H9 (cell line): Measurements from ENCODE around the gene MATK. TPM values are rescaled to one million over a fixed set of nuclear protein-coding genes. Genes with fewer than 3 reads are reported as not detected.

Experiments
- DNase-seq: peaks from one replicate; pipeline ENCODE4 v3.0.0-alpha.2; 2017
- H2AFZ ChIP-seq: one replicate; pipeline ENCODE4 v1.6.1; 2013; ENCODE audit warnings: mild to moderate bottlenecking, low read length, control low read depth, moderate library complexity
- H2AK5ac ChIP-seq: 2 replicates; pipeline ENCODE4 v1.6.1; 2013; ENCODE audit warnings: low read length, control low read depth, mixed read lengths; ENCODE audit not compliant: insufficient read length
- H2BK120ac ChIP-seq: one replicate; pipeline ENCODE4 v1.6.1; 2013; ENCODE audit warnings: low read depth, mild to moderate bottlenecking, low read length, control low read depth, inconsistent platforms; ENCODE audit not compliant: poor library complexity, severe bottlenecking
- H2BK12ac ChIP-seq: 2 replicates; pipeline ENCODE4 v1.6.1; 2013; ENCODE audit warnings: low read length, control low read depth, mixed read lengths, low read depth; ENCODE audit not compliant: insufficient read length
- H2BK15ac ChIP-seq: 2 replicates; pipeline ENCODE4 v1.6.1; 2013; ENCODE audit warnings: low read depth, low read length, control low read depth
- H2BK20ac ChIP-seq: one replicate; pipeline ENCODE4 v1.6.1; 2013; ENCODE audit warnings: low read depth, mild to moderate bottlenecking, low read length, control low read depth, inconsistent platforms; ENCODE audit not compliant: poor library complexity, severe bottlenecking
- H2BK5ac ChIP-seq: 2 replicates; pipeline ENCODE4 v1.6.1; 2013; ENCODE audit warnings: low read length, control low read depth, mixed read lengths; ENCODE audit not compliant: insufficient read length
- H3K14ac ChIP-seq: 2 replicates; pipeline ENCODE4 v1.6.1; 2013; ENCODE audit warnings: low read length, control low read depth; ENCODE audit not compliant: insufficient read depth
- H3K18ac ChIP-seq: 2 replicates; pipeline ENCODE4 v1.6.1; 2013; ENCODE audit warnings: low read depth, mild to moderate bottlenecking, mixed read lengths, low read length, control low read depth; ENCODE audit not compliant: insufficient read length
- H3K23ac ChIP-seq: 2 replicates; pipeline ENCODE4 v1.6.1; 2013; ENCODE audit warnings: low read length, control low read depth, mixed read lengths, low read depth; ENCODE audit not compliant: insufficient read length
- H3K23me2 ChIP-seq: 2 replicates; pipeline ENCODE4 v1.6.1; 2013; ENCODE audit warnings: low read depth, mild to moderate bottlenecking, mixed read lengths, low read length, control low read depth; ENCODE audit not compliant: insufficient read length, poor library complexity, severe bottlenecking
- H3K27ac ChIP-seq: 2 replicates; pipeline ENCODE4 v1.5.1; 2013; ENCODE audit warnings: low read length, control low read depth, mixed read lengths, low read depth; ENCODE audit not compliant: insufficient read length
- H3K27me3 ChIP-seq: 2 replicates; pipeline ENCODE4 v1.6.1; 2013; ENCODE audit warnings: low read length, control low read depth, inconsistent platforms; ENCODE audit not compliant: insufficient read depth
- H3K4ac ChIP-seq: 2 replicates; pipeline ENCODE4 v1.6.1; 2013; ENCODE audit warnings: low read depth, mild to moderate bottlenecking, control low read depth, inconsistent platforms, low read length, moderate library complexity
- H3K4me1 ChIP-seq: 2 replicates; pipeline ENCODE4 v1.6.1; 2013; ENCODE audit warnings: low read length, control low read depth, inconsistent platforms; ENCODE audit not compliant: insufficient read depth
- H3K4me2 ChIP-seq: 2 replicates; pipeline ENCODE4 v1.6.1; 2013; ENCODE audit warnings: low read length, control low read depth, mixed read lengths; ENCODE audit not compliant: insufficient read length, insufficient read depth
- H3K56ac ChIP-seq: 2 replicates; pipeline ENCODE4 v1.6.1; 2013; ENCODE audit warnings: low read depth, mild to moderate bottlenecking, mixed read lengths, low read length, control low read depth; ENCODE audit not compliant: insufficient read length
- H3K79me1 ChIP-seq: 2 replicates; pipeline ENCODE4 v1.6.1; 2013; ENCODE audit warnings: low read depth, mild to moderate bottlenecking, moderate library complexity, low read length, control low read depth, inconsistent platforms; ENCODE audit not compliant: insufficient read depth, poor library complexity, severe bottlenecking
- H3K79me2 ChIP-seq: 2 replicates; pipeline ENCODE4 v1.6.1; 2013; ENCODE audit warnings: low read length, control low read depth, inconsistent platforms; ENCODE audit not compliant: insufficient read depth
- H3K9ac ChIP-seq: 2 replicates; pipeline ENCODE4 v1.6.1; 2013; ENCODE audit warnings: low read length, control low read depth, mixed read lengths; ENCODE audit not compliant: insufficient read length; ENCODE audit errors: extremely low read depth
- H3K9me3 ChIP-seq: one replicate; pipeline ENCODE4 v1.6.1; 2013; ENCODE audit warnings: low read depth, low read length, inconsistent platforms; ENCODE audit not compliant: control insufficient read depth
- H3T11ph ChIP-seq: one replicate; pipeline ENCODE4 v1.6.1; 2013; ENCODE audit warnings: mild to moderate bottlenecking, low read length, control low read depth, inconsistent platforms
- H4K20me1 ChIP-seq: one replicate; pipeline ENCODE4 v1.6.1; 2013; ENCODE audit not compliant: control insufficient read depth, insufficient read length, insufficient read depth
- H4K5ac ChIP-seq: 2 replicates; pipeline ENCODE4 v1.6.1; 2013; ENCODE audit warnings: low read depth, mild to moderate bottlenecking, mixed read lengths, low read length, control low read depth; ENCODE audit not compliant: insufficient read length
- H4K8ac ChIP-seq: replicated peaks from 2 replicates; pipeline ENCODE4 v1.6.1; 2013; ENCODE audit warnings: low read length, control low read depth, mixed read lengths, low read depth; ENCODE audit not compliant: insufficient read length
- H4K91ac ChIP-seq: 2 replicates; pipeline ENCODE4 v1.6.1; 2013; ENCODE audit warnings: low read depth, mild to moderate bottlenecking, moderate library complexity, mixed read lengths, low read length, control low read depth; ENCODE audit not compliant: insufficient read length
- H3K27ac Mint-ChIP-seq, 3 experiments: 2 replicates in 2 of 3; 3 replicates in 1 of 3; pipeline ENCODE4 v1.8.0; 2020 to 2021; ENCODE audit warnings: mixed read lengths in 3 of 3, mild to moderate bottlenecking in 1 of 3, moderate library complexity in 1 of 3
- H3K27me3 Mint-ChIP-seq: 2 replicates; pipeline ENCODE4 v1.8.0; 2021; ENCODE audit warnings: low read depth, mild to moderate bottlenecking, moderate library complexity, mixed read lengths
- H3K36me3 Mint-ChIP-seq, 3 experiments: 2 replicates in 2 of 3; 3 replicates in 1 of 3; pipeline ENCODE4 v1.8.0; 2020 to 2021; ENCODE audit warnings: low read depth in 3 of 3, mixed read lengths in 3 of 3; ENCODE audit not compliant: insufficient read depth in 1 of 3
- H3K4me1 Mint-ChIP-seq, 2 experiments: 2 replicates each; pipeline ENCODE4 v1.8.0; 2020; ENCODE audit warnings: mixed read lengths in 2 of 2
- H3K4me3 Mint-ChIP-seq, 2 experiments: 2 replicates in 1 of 2; 3 replicates in 1 of 2; pipeline ENCODE4 v1.8.0; 2020 to 2021; ENCODE audit warnings: mild to moderate bottlenecking in 2 of 2, mixed read lengths in 2 of 2, moderate library complexity in 1 of 2
- H3K9me3 Mint-ChIP-seq, 2 experiments: 2 replicates in 1 of 2; 3 replicates in 1 of 2; pipeline ENCODE4 v1.8.0; 2020; ENCODE audit warnings: mild to moderate bottlenecking in 2 of 2, mixed read lengths in 2 of 2, moderate library complexity in 1 of 2
- CTCF ChIP-seq: fragments of 200-600 bp; sonication (generic); conservative IDR thresholded peaks from 3 replicates; pipeline ENCODE4 v1.8.0; 2021; ENCODE audit warnings: antibody characterized with exemption, mild to moderate bottlenecking
- WGBS: extraction: QIAGEN DNeasy Blood & Tissue Kit; methylation state at CpG from one replicate; pipeline ENCODE4 v1.1.7; 2013; ENCODE audit warnings: missing lambda C conversion rate, low lambda C conversion rate, mixed read lengths; ENCODE audit not compliant: insufficient read length; ENCODE audit errors: extremely low coverage; 5-methylcytosine and 5-hydroxymethylcytosine counted together
- total RNA-seq: library from RNA; stranded (reverse); gene quantifications from 2 replicates; pipeline ENCODE4 v1.2.1, GENCODE V29; 2021

MATK gene
- total RNA-seq, 1 experiment from 2014 or later: 13.5 TPM

- Histone ChIP-seq H3K23me2 (no peaks in the 10 kb centered on the region), H3K4me1 (no peaks in the 10 kb centered on the region), H3T11ph (no peak overlapping the region), H4K8ac (no peak overlapping the region), H3K9me3 (no peaks in the 10 kb centered on the region), H3K4ac (no peak overlapping the region), H2BK12ac (no peak overlapping the region), H3K27ac (no peak overlapping the region), H2BK20ac (no peak overlapping the region), H4K20me1 (no peaks in the 10 kb centered on the region), H4K5ac (no peak overlapping the region), H2BK15ac (no peak overlapping the region), H3K27me3 (no peaks in the 10 kb centered on the region), H2AFZ (no peak overlapping the region), H3K79me1 (no peaks in the 10 kb centered on the region), H3K4me2 (no peak overlapping the region), H2BK5ac (no peak overlapping the region), H2AK5ac (no peak overlapping the region), H3K23ac (no peak overlapping the region), H3K9ac (no peak overlapping the region), H4K91ac (no peak overlapping the region), H3K56ac (no peak overlapping the region), H3K18ac (no peak overlapping the region), H2BK120ac (no peak overlapping the region), H3K14ac (no peak overlapping the region), H3K79me2 (no peaks in the 10 kb centered on the region)
- Mint-ChIP-seq H3K4me1 (peaks cover 4 to 6% of the 10 kb centered on the region in 2 experiments), H3K36me3 (peaks cover 0 to 51% (median 18%) of the 10 kb centered on the region in 3 experiments; a peak in 5 of 7 replicates), H3K27ac (no peak overlapping the region), H3K9me3 (no peaks in the 10 kb centered on the region), H3K4me3 (no peak overlapping the region), H3K27me3 (no peaks in the 10 kb centered on the region; the same call in 1 of the 2 replicates)
- no CpG with 5 or more reads among the region's 14 CpGs for WGBS
- no peak for DNase-seq
- no peak for TF ChIP-seq CTCF
These were observed 51.9 kb downstream of the MATK start for GRCh38 chr19:3734310-3734600.
